LNCaP clone FGC (cell line): ENCODE measurements around the gene UBASH3A.

Experiments used
- DNase-seq: peaks from one replicate; pipeline ENCODE4 v3.0.0-alpha.2; 2011; ENCODE audit warnings: low read depth
- H3K4me3 ChIP-seq: 2 replicates; pipeline ENCODE4 v1.5.1; 2011; ENCODE audit warnings: mild to moderate bottlenecking, low read depth, low read length, control low read depth
- CTCF ChIP-seq: IDR thresholded peaks from 2 replicates; pipeline ENCODE4 v1.5.1; 2012; ENCODE audit warnings: mild to moderate bottlenecking; ENCODE audit not compliant: control insufficient read depth, insufficient read depth; ENCODE audit errors: extremely low read depth

UBASH3A gene

GRCh38 chr21:42463861-42464515 lies 60.3 kb downstream of the UBASH3A start:
- DNase-seq = peak; percentile 83
- no peak overlapping the region for H3K4me3 ChIP-seq
- no peak for TF ChIP-seq CTCF

- no peak for DNase-seq
- no peak overlapping the region for H3K4me3 ChIP-seq
- TF ChIP-seq CTCF = no peak
These were observed 61.5 kb downstream of the UBASH3A start for GRCh38 chr21:42465008-42465802.

- TF ChIP-seq CTCF = no peak
- no peak overlapping the region for H3K4me3 ChIP-seq
- DNase-seq = no peak
These were observed 62.1 kb downstream of the UBASH3A start for GRCh38 chr21:42465803-42466127.

GRCh38 chr21:42466700-42467099 lies 63.0 kb downstream of the UBASH3A start:
- no peak for TF ChIP-seq CTCF
- H3K4me3 ChIP-seq = no peak overlapping the region
- DNase-seq = no peak

- TF ChIP-seq CTCF = peak; percentile 47
- peak; percentile 48 for DNase-seq
- no peak overlapping the region for H3K4me3 ChIP-seq
These were observed 63.7 kb downstream of the UBASH3A start for GRCh38 chr21:42467140-42467983.

GRCh38 chr21:42468491-42469131 lies 64.9 kb downstream of the UBASH3A start:
- no peak for TF ChIP-seq CTCF
- H3K4me3 ChIP-seq = no peak overlapping the region
- DNase-seq = peak; percentile 88
